HG02759 (cell line): ENCODE data around the gene ANKRD18B.
"Not testable (repeated sequence)": the region's sequence is repeated elsewhere in the genome, so short reads cannot be mapped to it uniquely, and the experiment has no call there.

Experiments used
- ATAC-seq: cut with Tn5 transposase; IDR thresholded peaks from one replicate; pipeline ENCODE4 v1.9.1; 2021; ENCODE audit warnings: mild to moderate bottlenecking, moderate library complexity; ENCODE audit not compliant: unreplicated experiment

ANKRD18B gene

GRCh38 chr9:33604249-33604648, 80.2 kb downstream of the ANKRD18B start:
- not testable (repeated sequence) for ATAC-seq

DNA sequence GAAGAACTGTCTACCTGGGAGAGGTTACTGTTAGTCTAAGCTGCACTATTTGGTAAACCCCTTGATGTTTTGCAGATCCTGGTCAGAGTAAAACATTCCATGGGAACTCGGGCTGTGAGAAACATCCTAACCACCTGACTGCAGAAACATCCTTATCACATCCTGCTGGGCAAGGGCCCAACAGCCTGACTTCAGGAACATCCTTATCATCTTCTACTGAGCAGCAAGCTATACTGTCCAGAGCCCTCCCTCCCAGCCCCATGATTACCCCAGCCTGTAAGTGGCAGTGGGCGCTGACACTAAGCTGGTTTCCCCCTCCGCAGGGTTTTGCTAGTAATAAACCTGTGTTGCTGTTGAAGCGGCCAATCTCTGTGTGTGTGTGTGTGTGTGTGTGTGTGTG, 80.9 kb downstream of the ANKRD18B start:
- not testable (repeated sequence) for ATAC-seq

DNA sequence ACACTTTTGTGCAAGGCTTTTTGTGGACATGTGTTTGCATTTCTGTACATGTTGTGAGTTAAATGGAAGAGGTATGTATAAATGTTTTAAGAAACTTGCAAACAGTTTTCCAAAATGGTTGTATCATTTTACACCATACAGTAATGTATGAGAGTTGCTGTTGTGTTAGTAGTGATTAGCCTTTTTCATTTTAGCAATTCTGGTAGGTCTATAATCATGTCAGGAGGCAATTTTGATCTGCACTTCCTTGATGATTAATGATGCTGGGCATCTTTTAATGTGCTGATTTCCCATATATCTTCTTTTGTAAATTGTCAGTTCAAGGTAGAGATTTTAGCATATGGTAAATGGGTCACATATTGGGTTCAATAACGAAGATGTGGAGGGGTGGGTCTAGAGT, 87.3 kb downstream of the ANKRD18B start:
- ATAC-seq = no peak

DNA sequence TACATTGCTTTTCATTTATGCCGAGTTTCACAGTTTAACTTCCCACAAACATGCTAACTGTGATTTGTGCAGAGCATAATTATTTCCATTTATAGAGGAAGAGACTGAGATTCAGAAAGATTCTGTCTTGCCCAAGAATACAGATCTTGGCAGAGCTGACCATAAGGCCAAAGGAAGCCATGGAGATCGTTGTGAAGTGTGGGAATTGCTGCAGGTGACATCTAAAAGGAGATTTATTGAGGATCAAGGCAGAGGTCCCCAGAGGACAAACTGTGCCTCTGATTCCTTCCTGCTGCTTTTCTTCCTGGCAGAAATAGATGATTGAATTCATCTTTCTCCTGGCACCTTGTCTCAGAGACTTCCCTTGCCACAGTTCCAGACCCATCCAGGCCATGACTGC, 88.4 kb downstream of the ANKRD18B start:
- not testable (repeated sequence) for ATAC-seq

DNA sequence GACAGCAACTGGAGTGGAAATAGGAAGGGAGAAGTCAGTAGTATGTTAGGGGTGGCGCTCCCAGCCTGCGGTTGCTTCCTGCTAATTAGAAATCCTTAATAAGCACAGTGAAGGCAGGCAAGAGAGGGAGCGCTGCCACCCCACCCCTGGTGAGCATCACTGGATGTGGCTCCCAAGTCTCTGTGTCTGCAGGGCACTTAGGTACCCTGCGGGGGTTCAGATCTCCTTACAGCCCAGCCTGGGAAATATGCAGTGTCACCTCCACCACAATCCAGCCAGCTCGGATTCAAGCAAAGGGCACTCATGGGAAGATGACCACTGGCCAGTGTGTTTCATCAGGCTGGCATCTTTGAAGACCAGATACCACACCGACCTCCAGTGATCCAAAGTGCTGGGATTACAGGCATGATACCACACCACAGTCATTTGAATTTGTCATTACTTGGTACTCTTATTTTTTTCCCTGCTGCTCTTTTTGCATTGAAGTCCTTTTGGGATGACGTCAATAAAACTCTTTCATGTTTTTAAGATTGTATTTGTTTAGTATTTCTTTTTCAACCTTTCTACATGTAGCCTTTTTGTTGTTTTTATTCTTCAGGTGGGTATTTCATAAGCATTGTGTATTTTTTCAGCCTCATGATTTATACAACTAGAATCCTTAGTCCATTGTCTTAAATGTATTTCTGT, 90.1 kb downstream of the ANKRD18B start:
- ATAC-seq = no peak

DNA sequence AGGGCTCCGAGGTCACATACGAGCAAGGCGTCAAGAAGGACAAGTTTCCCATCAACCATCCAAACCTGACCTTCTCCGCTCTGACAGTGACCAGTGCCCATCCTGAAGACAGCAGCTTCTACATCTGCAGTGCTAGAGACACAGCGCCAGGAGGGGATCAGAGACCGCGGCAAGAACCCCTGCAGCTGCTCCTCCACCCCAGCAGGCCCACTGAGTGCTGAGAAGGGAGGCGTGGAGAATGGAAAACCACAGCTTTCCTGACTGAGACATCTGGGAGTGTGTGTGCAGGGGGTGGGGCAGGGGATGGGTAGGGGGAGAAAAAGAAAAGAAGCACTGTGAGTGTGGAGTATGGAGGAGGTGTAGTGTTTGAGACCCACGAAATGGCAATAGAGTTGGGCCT, 94.3 kb downstream of the ANKRD18B start:
- ATAC-seq = not testable (repeated sequence)

- ATAC-seq = no peak
Observed at GRCh38 chr9:33619666-33620404, 95.8 kb downstream of the ANKRD18B start.

DNA sequence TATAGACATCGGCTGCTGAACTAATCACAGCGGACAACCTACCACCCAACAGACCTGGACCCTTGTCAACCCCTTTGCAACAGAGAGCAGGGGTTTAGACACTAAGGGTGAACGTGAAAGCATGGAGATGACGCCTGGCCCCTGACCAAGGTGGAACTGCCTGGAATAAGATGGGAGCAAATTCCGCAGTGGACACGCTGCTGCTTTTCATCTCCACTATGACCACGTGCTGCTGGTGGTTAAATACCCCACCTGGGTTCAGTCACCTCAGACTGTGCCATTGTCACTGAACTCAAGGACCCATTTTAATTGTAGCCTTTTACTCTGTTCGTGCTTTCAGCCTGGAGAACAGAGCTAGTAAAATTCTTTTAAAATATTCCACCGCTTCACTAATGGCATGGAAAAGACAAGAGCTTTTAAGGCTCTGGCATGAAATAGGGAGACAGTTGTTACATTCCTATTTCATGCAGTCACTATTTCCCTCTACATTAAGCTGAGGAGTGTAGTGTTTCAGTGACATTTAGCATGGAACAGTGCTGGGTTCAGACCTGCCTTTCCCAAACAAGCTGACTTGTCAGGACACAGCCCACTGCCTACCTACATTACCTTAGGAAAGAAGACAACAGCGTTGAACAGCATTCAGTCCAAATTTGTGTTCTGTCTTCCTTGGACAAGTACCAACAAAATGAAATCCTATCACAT, 96.8 kb downstream of the ANKRD18B start:
- ATAC-seq = no peak
